ENCODE data around the gene PMVK.

The PMVK gene

GRCh38 chr1:154945962-154946850 lies 9.7 kb upstream of the PMVK start:
- DNase-seq (ENCODE audit: low read depth), result no peak

- no peak for DNase-seq (ENCODE audit: low read depth)
Measured at GRCh38 chr1:154945160-154945961, 8.8 kb upstream of the PMVK start.

DNA sequence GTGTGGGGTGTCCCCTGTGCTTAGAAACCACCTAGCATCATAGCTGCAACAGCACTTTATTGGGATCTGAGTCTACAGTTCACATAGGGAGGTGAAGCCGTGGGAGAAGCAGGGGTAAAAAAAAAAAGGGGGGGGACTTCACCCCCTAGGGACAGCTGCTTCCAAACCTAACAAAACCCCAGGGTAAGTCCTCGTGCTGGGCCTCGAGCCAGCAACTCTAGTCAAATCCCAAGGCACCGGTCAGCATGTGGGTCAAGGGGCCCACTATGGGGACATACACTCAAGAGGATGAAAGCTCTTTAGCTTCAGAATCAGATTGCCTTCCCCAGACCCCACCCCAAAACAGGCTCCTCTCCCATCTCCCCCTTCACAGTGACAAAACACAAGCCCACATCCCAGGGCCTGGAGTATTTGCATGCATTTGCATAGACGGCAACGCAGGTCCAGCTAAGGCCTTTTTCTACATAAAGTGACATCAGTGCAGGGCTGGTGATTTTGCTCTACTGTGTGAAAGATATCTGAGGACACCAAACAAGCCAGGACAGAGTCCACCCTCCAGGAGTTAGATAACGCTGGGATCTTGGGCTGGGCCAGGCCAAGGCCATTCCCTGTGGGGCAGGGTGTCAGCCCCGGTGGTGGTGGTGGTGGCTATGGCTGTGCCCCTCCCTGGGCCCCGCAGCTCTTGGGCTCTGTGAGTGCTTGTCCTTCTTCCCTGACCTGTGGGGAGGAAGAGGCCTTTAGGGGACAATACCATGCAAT lies 8.1 kb upstream of the PMVK start:
- DNase-seq (ENCODE audit: low read depth), result no peak

DNA sequence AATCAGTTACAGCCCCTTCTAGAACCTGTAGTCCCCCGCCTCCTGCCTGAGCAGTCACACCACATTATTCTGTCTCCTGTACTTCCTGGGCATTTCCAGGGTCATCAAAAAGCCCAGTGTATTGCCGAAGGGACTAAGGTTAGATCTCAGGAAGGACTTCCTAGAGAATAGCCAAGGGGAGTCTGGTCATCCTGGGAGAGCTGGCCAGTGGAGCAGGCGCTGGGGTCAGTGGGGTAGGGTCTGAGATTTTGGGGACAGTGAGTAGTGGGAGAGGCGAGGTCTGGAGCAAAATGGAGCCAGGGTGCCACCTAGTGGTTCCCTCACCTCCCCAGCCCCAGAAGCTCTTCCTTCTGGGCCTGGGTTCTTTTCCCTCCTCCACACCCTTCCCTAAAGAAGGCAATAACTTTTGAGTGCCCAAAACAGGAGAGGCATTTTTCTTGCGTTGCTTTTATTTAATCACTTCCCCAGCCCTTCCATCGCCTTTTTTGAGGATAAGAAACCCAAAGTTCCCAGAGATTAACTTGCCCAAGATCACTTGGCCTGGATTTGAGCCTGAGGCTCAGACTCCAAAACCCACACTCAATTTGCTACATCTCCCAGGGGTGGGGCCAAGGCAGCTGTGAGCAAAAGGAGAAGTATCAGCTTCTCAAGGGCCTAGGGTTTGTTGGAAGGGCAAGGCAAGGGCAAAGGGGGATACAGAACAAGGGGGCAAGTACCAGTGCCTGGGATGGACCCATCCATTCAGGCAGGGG lies 7.3 kb upstream of the PMVK start:
- no peak for DNase-seq (ENCODE audit: low read depth)

DNA sequence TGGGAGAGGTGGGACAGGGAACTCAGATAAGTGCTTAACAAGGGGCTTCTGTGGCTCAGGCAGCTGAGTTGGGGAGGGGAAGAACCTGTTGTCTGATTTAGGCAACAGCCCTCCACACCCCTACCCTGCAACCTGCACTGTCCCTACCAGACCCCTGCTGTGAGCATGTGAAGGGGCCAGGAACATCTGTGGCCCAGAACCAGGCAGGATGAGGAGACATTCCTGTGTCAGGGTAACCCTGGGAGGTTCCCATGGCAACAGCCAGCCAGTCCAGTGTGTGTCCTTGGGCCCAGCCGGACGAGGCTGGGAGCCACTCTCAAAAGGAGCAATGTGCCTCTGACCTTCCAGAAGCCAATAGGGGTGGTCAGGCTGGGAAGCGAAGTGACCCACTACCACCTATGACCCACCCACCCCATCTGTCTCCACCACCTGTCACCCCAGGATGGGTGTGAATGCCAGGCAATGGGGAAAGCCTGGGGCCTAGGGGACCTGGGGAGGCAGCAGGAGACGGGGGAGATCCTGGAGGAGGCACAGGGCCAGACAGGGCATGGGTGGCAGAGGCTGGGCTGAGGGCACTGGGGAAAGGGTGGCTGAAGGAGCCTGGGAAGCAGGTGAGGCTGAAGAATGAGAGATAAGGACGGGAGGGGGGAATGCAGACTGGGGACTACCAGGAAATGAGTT lies 5.0 kb upstream of the PMVK start:
- DNase-seq (ENCODE audit: low read depth), result no peak

GRCh38 chr1:154940651-154941194 lies 4.2 kb upstream of the PMVK start:
- no peak for DNase-seq (ENCODE audit: low read depth)

DNA sequence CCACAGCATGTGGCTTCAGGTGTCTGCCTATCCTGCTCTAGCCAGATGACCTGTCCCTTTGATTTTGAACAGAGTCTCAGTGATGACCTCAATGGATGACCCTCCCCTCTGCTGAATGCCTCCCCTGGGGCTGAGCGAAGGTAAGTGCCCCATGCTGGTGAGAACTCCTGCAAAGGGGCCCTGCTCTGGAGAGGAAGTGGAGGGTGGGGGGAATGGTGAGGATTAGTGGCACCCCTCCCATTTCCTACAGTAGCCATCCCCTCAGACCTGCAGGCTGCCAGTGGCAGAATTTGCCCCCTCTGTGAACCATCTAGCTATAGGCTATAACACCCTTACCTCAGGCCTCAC lies 3.7 kb upstream of the PMVK start:
- DNase-seq (ENCODE audit: low read depth), result no peak

DNA sequence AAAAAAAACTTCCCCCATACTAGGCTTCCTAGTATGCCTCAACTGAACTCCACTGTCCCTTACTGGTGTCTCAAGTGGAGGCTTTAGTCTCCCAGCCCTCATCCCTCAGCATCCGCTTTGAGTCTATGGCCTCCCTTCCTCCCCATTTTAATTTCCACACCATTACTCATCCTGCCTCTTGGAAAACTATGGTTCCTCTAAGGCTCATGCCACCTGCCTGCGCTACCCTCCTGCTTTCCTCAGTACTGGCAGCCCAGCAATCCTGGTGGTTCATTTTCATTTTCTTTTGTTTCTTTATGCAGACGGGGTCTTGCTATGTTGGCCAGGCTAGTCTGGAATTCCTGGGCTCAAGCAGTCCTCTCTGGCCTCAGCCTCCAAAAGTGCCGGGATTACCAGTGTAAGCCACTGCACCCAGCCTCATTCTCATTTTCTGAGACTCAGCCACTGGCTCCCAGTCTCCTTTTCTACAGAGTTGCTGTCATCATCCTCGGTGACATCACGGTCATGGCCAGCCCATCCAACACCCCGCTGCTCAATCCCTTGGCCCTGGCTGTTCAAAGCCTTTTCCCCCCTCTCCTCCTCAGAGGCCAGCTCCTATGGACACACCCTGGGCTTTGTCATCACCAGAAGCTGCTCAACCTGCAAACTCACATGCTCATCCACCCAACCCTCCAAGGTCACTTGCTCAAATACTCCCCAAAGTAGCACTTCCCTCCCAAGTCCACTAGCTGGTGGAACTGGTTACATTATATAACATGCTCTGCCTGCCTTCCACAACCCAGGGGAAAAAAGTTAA lies 2.3 kb upstream of the PMVK start:
- no peak for DNase-seq (ENCODE audit: low read depth)

DNA sequence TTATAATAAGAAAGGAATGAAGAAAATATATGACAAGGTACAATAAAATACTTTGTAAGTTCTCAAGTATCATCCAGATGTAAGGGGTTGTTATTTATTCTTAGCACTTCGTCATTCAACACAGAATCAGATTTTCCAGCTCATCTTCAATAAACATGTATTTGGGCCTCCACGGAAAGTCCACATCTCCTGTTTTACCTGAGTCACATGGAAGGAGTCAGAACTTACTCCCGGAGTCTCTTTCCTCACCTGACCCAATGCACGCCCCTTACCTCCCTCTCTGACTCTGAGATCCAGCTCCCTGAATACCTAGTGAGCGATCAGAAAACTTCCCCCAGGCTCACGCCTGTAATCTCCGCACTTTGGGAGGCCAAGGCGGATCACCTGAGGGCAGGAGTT lies 1.5 kb upstream of the PMVK start:
- DNase-seq (ENCODE audit: low read depth), result no peak

DNA sequence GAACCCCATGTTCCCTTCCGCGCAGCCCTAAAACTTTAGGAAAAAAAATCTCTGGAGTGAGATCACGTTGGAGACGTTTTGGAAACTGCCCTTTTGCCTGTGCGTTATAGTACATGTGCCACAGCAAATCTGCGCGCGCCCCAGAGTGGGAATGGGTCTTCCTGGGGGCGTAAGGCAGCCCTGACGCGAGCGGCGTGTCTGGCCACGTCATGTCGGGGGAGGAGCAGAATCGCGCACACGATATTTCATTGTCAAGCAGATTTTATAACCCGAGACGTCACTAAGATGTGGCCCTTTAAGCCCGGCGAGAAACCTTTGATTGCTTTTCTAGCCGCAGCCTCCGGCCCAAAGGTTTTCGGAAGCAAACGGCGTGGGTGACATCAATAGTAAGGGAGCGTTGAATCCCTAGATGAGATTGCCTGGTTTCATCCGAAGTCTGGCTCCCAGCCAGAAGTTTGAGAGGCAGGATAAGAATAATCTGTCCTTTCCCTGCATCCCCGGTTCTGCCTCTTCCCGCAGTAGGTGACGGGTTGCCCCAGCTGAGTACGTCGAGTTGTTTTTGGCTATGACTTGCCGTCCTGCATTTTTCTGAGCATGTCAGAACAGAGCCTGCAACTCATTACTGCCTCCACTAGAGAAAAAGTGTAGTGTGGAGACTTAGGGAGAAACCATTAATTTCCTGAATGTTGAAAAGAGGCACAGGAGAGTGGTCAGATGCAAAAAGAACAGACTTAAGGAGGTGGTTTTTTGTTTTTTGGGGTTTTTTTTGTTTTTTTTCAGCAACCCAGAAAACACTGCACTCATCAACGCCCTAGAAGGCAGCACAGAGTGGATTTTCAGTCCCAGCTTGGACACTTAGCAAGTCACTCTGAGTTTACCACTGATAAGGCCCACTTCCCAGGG lies 817 bp upstream of the PMVK start:
- DNase-seq (ENCODE audit: low read depth), result peak; percentile 90

DNA sequence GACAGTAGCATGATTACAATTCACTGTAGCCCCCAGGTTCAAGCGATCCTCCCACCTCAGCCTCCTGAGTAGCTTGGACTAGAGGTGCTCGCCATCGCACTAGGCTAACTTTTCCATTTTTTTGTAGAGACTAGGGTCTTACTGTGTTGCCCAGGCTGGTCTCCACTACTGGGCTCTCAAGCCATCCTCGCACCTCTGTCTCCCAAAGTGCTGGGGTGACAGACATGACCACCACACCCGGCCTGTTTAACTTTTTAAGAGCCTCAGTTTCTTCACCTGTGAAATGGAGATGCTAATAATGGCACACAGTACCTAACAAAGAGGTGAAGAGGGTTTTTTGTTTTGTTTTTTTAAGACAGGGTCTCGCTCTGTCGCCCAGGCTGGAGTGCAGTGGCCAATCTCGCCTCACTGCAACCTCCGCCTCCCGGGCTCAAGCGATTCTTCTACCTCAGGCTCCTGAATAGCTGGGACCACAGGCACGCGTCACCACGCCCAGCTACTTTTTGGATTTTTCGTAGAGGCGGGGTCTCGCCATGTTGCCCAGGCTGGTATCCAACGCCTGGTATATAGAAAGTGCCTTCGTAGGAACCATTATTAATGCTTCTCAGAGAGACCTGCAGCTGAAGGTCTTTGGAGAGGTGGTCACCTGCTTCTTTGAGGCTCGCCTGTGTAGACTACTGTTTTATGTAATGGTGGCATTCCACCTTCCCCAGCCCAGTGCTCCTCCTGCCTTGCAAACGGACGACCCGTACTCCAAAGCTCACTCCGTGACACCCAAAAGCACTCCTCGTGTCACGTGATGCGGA lies 567 bp downstream of the PMVK start:
- no peak for DNase-seq (ENCODE audit: low read depth)

- DNase-seq (ENCODE audit: low read depth), result no peak
Measured at GRCh38 chr1:154934358-154934948, 2.1 kb downstream of the PMVK start.

DNA sequence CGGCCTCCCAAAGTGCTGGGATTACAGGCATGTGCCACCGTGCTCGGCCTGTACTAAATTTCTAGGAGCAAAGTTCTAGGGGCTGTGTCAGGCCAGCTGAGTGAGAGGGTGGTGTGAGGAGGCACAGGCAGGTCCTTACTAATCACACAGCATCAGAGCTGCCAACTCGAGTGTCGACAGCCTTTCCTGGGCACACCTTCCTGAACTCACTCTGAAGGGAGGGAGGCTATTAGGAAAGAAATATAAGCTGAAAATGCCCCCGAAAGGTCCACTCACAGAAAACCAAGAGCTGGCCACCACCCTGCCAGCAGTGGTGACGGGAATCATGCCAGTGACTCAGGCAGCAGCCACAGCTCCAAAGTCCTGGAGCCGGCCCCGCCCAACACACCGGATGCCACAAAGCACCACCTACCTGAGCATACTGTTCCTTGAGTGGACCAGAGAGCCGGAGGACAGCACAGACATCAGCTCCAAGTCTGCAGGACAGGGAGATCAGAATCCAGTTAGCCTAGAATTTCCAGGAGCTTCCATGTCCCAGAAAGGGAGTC lies 4.5 kb downstream of the PMVK start:
- no peak for DNase-seq (ENCODE audit: low read depth)

DNA sequence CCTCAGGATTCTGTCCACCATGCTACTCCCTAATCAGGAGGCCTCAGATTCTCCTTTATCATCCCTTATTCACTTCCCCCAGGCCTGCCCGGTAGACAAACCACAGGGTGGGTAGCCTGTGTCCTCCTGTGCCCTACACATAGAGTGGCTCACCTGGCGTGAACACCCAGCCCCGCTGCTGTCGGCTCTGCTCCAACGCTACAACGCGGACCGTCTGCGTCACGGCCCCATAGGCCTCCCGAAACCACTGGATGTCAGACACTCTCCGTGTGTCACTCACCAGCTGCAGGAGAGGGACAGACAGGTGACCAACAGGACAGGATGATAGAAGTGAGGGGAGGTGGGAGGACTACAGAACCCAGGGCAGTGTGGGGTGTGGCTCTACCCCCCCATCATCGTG lies 10.3 kb downstream of the PMVK start:
- no peak for DNase-seq (ENCODE audit: low read depth)

DNA sequence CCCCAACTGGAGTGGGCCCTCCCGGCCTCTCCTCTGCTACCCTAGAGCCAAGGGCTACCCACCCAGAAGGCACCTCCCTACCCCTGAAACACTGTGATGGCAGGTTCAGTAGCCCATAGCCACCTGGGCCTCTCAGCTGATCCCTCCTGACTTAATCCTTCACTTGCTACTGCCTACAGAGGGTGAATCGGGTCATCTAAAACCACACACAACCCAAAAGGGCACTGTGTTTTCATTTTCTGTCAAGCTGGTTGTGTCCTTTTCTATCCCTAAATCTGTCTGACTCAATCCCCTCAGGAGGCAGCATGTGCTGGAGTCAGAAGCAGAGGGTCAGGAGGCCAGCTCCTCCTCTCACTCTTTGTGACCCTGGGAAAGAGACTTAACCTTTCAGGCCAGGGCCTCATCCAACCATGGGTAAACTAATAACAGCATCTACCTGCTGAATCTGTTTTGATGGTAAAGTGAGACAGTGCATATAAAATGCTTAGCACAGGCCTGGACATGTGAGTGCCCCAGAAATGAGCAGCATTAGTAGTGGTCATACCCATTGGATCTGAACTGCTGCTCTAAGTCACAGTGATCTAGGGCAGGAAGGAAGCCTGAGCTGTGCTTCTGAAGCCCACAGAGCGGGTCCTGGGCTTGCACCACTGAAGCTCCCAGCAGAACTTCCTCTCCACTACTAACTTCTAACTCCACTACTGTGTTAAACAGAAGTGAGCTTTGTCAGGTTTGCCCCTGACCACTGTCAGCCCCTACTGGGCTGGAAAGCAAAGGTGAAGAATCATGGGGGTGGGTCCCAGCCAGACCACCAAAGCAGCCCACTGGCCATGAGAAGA lies 11.0 kb downstream of the PMVK start:
- no peak for DNase-seq (ENCODE audit: low read depth)

GRCh38 chr1:154923695-154924094 lies 12.8 kb downstream of the PMVK start:
- no peak for DNase-seq (ENCODE audit: low read depth)

DNA sequence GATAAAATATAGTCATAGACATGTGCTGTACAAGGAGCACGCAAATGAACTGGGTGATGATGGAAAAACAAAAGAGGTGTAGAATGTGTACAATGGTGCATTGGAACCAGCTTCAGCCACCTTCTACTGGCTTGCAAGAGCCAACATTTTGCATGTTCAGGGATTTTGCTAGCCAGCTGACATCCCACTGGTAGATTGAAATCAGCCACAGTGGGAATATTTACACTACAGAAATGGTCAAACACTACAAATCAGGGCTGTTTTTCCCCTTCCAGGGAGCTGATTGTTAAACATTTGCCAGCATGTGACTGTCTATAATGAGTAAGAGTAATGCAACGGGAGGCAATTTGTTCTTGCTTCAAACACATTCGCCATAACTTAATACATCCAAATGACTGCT lies 23.2 kb downstream of the PMVK start:
- DNase-seq (ENCODE audit: low read depth), result no peak
